Measurements from ENCODE around the gene ABCA5. TPM values are rescaled to one million over a fixed set of nuclear protein-coding genes. Genes with fewer than 3 reads are reported as not detected.
"Not testable (repeated sequence)": the region's sequence is repeated elsewhere in the genome, so short reads cannot be mapped to it uniquely, and the experiment has no call there.

ABCA5 gene
- total RNA-seq, 4 donors from 2014 or later = 48.9 to 211 (median 62.9) TPM

DNA sequence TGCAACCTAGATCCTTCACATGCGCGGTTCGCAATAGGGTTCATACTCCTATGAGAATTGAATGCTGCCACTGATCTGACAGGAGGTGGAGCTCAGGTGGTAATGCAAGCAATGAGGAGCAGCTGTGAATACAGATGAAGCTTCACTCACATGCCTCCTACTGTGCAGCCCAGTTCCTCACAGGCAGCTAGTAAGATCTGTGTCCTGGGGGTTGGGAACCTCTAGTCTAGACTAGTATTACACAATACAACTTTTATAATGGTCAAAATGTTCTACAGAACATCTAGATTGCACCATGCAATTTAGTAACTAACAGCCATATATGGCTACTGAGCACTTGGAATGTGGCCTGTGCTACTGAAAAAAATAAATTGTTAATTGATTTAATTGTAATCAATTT is 26.7 kb downstream of the ABCA5 start:
- no peaks in the 10 kb centered on the region for H3K9me3 ChIP-seq
- H3K4me3 ChIP-seq = no peak overlapping the region
- H3K27ac ChIP-seq = no peak overlapping the region
- H3K36me3 ChIP-seq = peaks cover 34% of the 10 kb centered on the region
- 100% methylated on average over 3 of the region's 3 CpGs for WGBS
- no peaks in the 10 kb centered on the region for H3K27me3 ChIP-seq
- no peaks in the 10 kb centered on the region for H3K4me1 ChIP-seq
- TF ChIP-seq POLR2A (IDR thresholded peaks at IDR 0.05) = no peak
- TF ChIP-seq EP300 (IDR thresholded peaks at IDR 0.05) = no peak
- TF ChIP-seq POLR2AphosphoS5 (IDR thresholded peaks at IDR 0.05) = no peak
- TF ChIP-seq, protein P1, sequence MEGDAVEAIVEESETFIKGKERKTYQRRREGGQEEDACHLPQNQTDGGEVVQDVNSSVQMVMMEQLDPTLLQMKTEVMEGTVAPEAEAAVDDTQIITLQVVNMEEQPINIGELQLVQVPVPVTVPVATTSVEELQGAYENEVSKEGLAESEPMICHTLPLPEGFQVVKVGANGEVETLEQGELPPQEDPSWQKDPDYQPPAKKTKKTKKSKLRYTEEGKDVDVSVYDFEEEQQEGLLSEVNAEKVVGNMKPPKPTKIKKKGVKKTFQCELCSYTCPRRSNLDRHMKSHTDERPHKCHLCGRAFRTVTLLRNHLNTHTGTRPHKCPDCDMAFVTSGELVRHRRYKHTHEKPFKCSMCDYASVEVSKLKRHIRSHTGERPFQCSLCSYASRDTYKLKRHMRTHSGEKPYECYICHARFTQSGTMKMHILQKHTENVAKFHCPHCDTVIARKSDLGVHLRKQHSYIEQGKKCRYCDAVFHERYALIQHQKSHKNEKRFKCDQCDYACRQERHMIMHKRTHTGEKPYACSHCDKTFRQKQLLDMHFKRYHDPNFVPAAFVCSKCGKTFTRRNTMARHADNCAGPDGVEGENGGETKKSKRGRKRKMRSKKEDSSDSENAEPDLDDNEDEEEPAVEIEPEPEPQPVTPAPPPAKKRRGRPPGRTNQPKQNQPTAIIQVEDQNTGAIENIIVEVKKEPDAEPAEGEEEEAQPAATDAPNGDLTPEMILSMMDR (IDR thresholded peaks at IDR 0.05) = no peak
- no peak for DNase-seq (ENCODE audit: low spot score in 2 of 2)

DNA sequence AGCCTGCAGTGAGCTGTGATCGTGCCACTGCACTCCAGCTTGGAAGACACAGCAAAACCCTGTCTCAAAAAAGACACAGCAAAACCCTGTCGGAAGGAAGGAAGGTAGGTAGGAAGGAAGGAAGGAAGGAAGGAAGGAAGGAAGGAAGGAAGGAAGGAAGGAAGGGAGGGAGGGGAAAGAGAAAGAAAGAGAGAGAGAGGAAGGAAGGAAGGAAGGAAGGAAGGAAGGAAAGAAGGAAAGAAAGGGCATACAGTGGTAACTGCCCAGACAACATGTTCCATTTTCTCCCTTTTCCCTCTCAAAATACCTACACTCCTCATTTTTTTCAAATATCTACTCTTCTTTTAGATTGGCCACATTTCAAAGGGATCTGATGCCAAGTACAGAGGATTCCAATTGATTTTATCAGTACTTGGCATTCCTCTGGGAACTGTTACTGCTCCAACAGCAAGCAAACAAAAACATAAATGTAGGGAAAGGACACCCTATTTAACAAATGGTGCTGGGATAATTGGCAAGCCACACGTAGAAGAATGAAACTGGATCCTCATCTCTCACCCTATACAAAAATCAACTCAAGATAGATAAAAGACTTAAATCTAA is 28.7 kb downstream of the ABCA5 start:
- H3K4me3 ChIP-seq; DNase-seq (ENCODE audit: low spot score in 2 of 2); H3K27me3 ChIP-seq; H3K9me3 ChIP-seq; H3K27ac ChIP-seq; H3K4me1 ChIP-seq: not testable (repeated sequence)
- H3K36me3 ChIP-seq = peaks cover 51% of the 10 kb centered on the region
- 78% methylated on average over 3 of the region's 3 CpGs for WGBS

DNA sequence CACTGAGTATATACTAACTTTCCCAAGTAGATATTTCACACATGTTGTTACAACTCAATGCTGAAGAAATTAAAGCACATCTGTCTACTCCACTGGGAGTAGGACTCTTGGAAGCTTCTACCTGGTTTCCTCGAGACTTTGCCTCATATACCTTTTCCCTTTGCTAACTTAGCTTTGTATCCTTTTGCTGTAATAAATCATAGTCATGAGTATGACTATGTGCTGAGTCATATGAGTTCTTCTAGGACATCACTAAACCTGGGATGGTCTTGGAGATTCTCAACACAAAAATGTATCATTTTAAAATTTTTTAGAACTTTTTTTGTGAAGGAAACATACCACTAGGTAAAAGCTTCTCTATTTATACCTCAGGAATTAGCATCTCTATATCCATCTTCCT is 39.8 kb downstream of the ABCA5 start:
- no peak for DNase-seq (ENCODE audit: low spot score in 2 of 2)
- Histone ChIP-seq H3K36me3 (peaks cover 65% of the 10 kb centered on the region), H3K27me3 (no peaks in the 10 kb centered on the region), H3K27ac (no peak overlapping the region), H3K4me3 (no peak overlapping the region), H3K4me1 (no peaks in the 10 kb centered on the region), H3K9me3 (no peaks in the 10 kb centered on the region)
- WGBS = 78% methylated on average over 1 of the region's 1 CpG
- TF ChIP-seq POLR2AphosphoS5 (IDR thresholded peaks at IDR 0.05) = no peak

DNA sequence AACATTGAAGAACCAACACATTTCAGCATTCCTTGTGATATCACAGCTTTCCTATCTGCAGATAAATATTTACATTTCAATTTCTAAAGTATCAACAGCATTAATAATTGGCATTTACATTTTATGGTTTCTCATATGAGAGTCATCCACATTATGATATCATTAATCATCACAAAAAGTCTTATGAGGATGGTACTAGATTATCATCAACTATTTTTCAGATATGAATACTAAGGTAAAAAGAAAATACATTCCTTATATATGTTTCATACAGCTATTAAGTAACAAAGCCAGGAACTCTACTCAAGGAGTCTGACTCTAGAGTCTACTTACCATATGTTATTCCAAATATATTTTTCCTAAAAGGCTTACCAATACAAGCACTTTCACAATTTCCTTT is 40.7 kb downstream of the ABCA5 start:
- Histone ChIP-seq H3K9me3 (no peaks in the 10 kb centered on the region), H3K4me3 (no peak overlapping the region), H3K4me1 (no peaks in the 10 kb centered on the region), H3K27me3 (no peaks in the 10 kb centered on the region), H3K27ac (no peak overlapping the region), H3K36me3 (peaks cover 63% of the 10 kb centered on the region)
- TF ChIP-seq EP300 (IDR thresholded peaks at IDR 0.05) (no peak), POLR2AphosphoS5 (IDR thresholded peaks at IDR 0.05) (no peak), POLR2A (IDR thresholded peaks at IDR 0.05) (no peak)
- TF ChIP-seq, protein P1 (IDR thresholded peaks at IDR 0.05) = no peak
- no peak for DNase-seq (ENCODE audit: low spot score in 2 of 2)

DNA sequence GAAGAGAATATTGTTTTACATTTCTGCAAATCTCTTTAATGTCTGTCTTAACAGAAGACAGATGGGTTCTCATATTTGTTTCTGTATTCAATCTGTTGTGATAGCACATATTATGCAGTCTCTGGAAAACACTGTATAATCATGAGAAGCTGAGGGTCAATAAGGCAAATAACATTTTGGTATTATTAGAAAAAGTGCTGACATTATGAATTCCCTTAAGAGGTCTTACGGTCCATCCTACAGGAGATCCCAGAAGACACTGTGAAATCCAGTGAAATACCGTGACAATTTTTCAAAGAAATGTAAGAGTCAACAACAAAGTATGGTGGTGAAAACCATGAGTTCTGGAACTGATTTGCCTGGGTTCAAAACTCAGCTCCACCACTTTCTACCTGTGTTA is 42.3 kb downstream of the ABCA5 start:
- no peaks in the 10 kb centered on the region for H3K9me3 ChIP-seq
- TF ChIP-seq, protein P1 (IDR thresholded peaks at IDR 0.05) = no peak
- TF ChIP-seq POLR2A (IDR thresholded peaks at IDR 0.05) (no peak), POLR2AphosphoS5 (IDR thresholded peaks at IDR 0.05) (no peak), EP300 (IDR thresholded peaks at IDR 0.05) (no peak)
- no peaks in the 10 kb centered on the region for H3K27me3 ChIP-seq
- H3K27ac ChIP-seq = no peak overlapping the region
- 90% methylated on average over 2 of the region's 2 CpGs for WGBS
- no peaks in the 10 kb centered on the region for H3K4me1 ChIP-seq
- H3K4me3 ChIP-seq = no peak overlapping the region
- H3K36me3 ChIP-seq = peaks cover 60% of the 10 kb centered on the region
- DNase-seq (ENCODE audit: low spot score in 2 of 2) = no peak

DNA sequence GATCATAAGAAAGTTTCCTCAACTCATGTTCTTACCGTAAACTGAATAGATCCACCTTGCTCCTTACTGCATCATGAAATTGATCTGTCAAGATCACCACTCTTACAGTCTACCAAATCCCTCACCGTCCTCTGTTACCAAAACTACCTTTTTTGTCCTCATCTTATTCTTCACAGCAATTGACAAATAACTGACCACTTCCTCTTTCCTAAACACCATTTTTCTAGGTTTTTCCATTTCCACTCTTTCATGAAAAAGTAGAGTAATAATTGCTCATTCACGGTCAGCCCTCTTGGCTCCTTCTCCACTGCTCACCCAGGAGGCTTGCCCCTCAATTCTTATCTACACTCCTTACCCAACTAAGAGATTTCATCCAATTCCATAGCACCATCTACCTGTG is 44.9 kb downstream of the ABCA5 start:
- Histone ChIP-seq H3K4me3 (no peak overlapping the region), H3K27ac (no peak overlapping the region), H3K36me3 (peaks cover 37% of the 10 kb centered on the region), H3K27me3 (no peaks in the 10 kb centered on the region), H3K4me1 (no peaks in the 10 kb centered on the region), H3K9me3 (no peaks in the 10 kb centered on the region)
- 93% methylated on average over 3 of the region's 3 CpGs for WGBS
- no peak for DNase-seq (ENCODE audit: low spot score in 2 of 2)
- TF ChIP-seq EP300 (IDR thresholded peaks at IDR 0.05) (no peak), POLR2AphosphoS5 (IDR thresholded peaks at IDR 0.05) (no peak), POLR2A (IDR thresholded peaks at IDR 0.05) (no peak)
- TF ChIP-seq, protein P1 (IDR thresholded peaks at IDR 0.05) = no peak

DNA sequence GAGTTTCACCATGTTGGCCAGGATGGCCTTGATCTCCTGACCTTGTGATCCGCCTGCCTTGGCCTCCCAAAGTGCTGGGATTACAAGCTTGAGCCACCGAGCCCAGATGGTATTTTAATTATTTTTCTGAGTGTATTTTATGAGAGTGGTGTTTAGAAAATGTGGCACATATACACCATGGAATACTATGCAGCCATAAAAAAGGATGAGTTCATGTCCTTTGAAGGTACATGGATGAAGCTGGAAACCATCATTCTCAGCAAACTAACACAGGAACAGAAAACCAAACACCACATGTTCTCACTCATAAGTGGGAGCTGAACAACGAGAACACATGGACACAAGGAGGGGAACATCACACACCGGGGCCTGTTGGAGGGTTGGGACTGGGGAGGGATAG is 50.7 kb downstream of the ABCA5 start:
- H3K27me3 ChIP-seq; H3K27ac ChIP-seq; H3K36me3 ChIP-seq; H3K9me3 ChIP-seq; DNase-seq (ENCODE audit: low spot score in 2 of 2); H3K4me1 ChIP-seq; H3K4me3 ChIP-seq: not testable (repeated sequence)
- WGBS = 95% methylated on average over 4 of the region's 4 CpGs

Measured in suprapubic skin (tissue), 4 donors.